ENCODE measurements around the gene MRPS27. TPM values are rescaled to one million over a fixed set of nuclear protein-coding genes. Genes with fewer than 3 reads are reported as not detected.
A peak's percentile ranks its signal among the peaks of the same experiment; 100 is the strongest.

The MRPS27 gene
- total RNA-seq, 6 experiments from 2014 or later: 28.6 to 40.3 (median 36.0) TPM

DNA sequence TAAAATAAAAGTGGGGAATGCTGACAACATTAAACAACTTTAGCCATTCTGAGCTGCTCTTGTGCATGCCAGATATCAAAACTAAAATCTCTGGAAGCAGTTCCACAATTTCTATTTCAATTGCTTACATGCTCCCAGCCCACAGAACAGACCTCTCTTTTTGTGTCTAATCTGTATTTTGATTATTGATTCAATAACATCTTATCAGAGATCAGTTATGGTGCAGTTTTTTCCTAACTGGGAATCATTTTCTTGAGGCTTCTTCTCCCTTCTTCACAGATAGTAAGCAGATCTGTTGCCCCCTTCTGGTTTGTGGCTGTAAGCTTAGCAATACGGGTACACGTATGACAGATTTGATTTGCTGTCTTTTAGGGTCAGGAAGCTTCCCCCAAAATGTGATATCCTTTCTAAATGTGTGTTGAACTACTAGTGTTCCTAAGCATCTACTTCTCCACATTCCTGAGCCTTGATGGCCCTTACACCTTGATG lies 39.4 kb downstream of the MRPS27 start:
- TF ChIP-seq POLR2A (IDR thresholded peaks at IDR 0.05) (no peak), CTCF (IDR thresholded peaks at IDR 0.05) (peak in 3 of 4 donors; percentile 19 to 35 (median 23))
- intact Hi-C loops (cut with DNase I): no loop called here
- H3K4me1 ChIP-seq: peaks cover 0 to 10% (median 0%) of the 10 kb centered on the region in 4 donors
- whole genome bisulfite sequencing (ENCODE audit: insufficient coverage, low coverage, low lambda C conversion rate, missing lambda C conversion rate): 61% methylated on average over 2 of the region's 2 CpGs
- no peaks in the 10 kb centered on the region for H3K27me3 ChIP-seq
- H3K9me3 ChIP-seq: no peaks in the 10 kb centered on the region
- no peak overlapping the region for H3K27ac ChIP-seq
- DNase-seq (no peak), ATAC-seq (no peak)
- H3K36me3 ChIP-seq: no peaks in the 10 kb centered on the region
- no peak overlapping the region for H3K4me3 ChIP-seq

GRCh38 chr5:72276219-72276752 lies 43.8 kb downstream of the MRPS27 start:
- 97% methylated on average over 3 of the region's 3 CpGs for WGBS (ENCODE audit: insufficient coverage, low coverage, low lambda C conversion rate, missing lambda C conversion rate)
- peaks cover 0 to 4% (median 0%) of the 10 kb centered on the region in 4 donors for H3K36me3 ChIP-seq
- no peaks in the 10 kb centered on the region for H3K4me1 ChIP-seq
- H3K4me3 ChIP-seq: no peak overlapping the region
- intact Hi-C loops (cut with DNase I): no loop called here
- no peaks in the 10 kb centered on the region for H3K27me3 ChIP-seq
- H3K27ac ChIP-seq: no peak overlapping the region
- no peak for DNase-seq
- TF ChIP-seq POLR2A (IDR thresholded peaks at IDR 0.05) (no peak), CTCF (IDR thresholded peaks at IDR 0.05) (no peak)
- H3K9me3 ChIP-seq: no peaks in the 10 kb centered on the region
- ATAC-seq: no peak

GRCh38 chr5:72273547-72273946 lies 46.5 kb downstream of the MRPS27 start:
- H3K4me1 ChIP-seq: no peaks in the 10 kb centered on the region
- H3K4me3 ChIP-seq: no peak overlapping the region
- ATAC-seq (no peak), DNase-seq (no peak)
- intact Hi-C loops (cut with DNase I): no loop called here
- WGBS (ENCODE audit: insufficient coverage, low coverage, low lambda C conversion rate, missing lambda C conversion rate): 95% methylated on average over 7 of the region's 7 CpGs
- peaks cover 0 to 4% (median 0%) of the 10 kb centered on the region in 4 donors for H3K36me3 ChIP-seq
- no peaks in the 10 kb centered on the region for H3K27me3 ChIP-seq
- no peak for TF ChIP-seq CTCF (IDR thresholded peaks at IDR 0.05)
- TF ChIP-seq POLR2A (IDR thresholded peaks at IDR 0.05): no peak
- no peaks in the 10 kb centered on the region for H3K9me3 ChIP-seq
- no peak overlapping the region for H3K27ac ChIP-seq

- ATAC-seq: no peak
- intact Hi-C loops (cut with DNase I): no loop called here
Measured at GRCh38 chr5:72272398-72272797, 47.6 kb downstream of the MRPS27 start.

More at GRCh38 chr5:72272398-72272797, 47.6 kb downstream of the MRPS27 start:
- peaks cover 0 to 4% (median 0%) of the 10 kb centered on the region in 4 donors for H3K36me3 ChIP-seq
- no peak for DNase-seq
- no peaks in the 10 kb centered on the region for H3K9me3 ChIP-seq
- H3K27ac ChIP-seq: no peak overlapping the region
- 63% methylated on average over 4 of the region's 4 CpGs for WGBS (ENCODE audit: insufficient coverage, low coverage, low lambda C conversion rate, missing lambda C conversion rate)
- H3K27me3 ChIP-seq: no peaks in the 10 kb centered on the region
- no peak overlapping the region for H3K4me3 ChIP-seq
- H3K4me1 ChIP-seq: no peaks in the 10 kb centered on the region
- TF ChIP-seq POLR2A (IDR thresholded peaks at IDR 0.05) (no peak), CTCF (IDR thresholded peaks at IDR 0.05) (no peak)
